Measurements from ENCODE around the gene FRG1.
"Not testable (repeated sequence)": the region's sequence is repeated elsewhere in the genome, so short reads cannot be mapped to it uniquely, and the experiment has no call there.

FRG1 gene

GRCh38 chr4:189940178-189941004, at the start of gene FRG1:
Gene FRG1, plus strand, starts transcription at chr4:189940872. Its CDS starts 138 bp downstream, at chr4:189941010.
- FAIRE-seq: no peak

GRCh38 chr4:189897667-189898066, 43.0 kb upstream of the FRG1 start:
- no peak for FAIRE-seq

GRCh38 chr4:189899481-189900015, 41.1 kb upstream of the FRG1 start:
- not testable (repeated sequence) for FAIRE-seq

- not testable (repeated sequence) for FAIRE-seq
These were observed 36.1 kb upstream of the FRG1 start for GRCh38 chr4:189904420-189905027.

GRCh38 chr4:189912170-189912569, 28.5 kb upstream of the FRG1 start:
- no peak for FAIRE-seq

- no peak for FAIRE-seq
These were observed 23.3 kb upstream of the FRG1 start for GRCh38 chr4:189917161-189917891.

GRCh38 chr4:189921058-189921457, 19.6 kb upstream of the FRG1 start:
- FAIRE-seq: peak; percentile 9

GRCh38 chr4:189926742-189927141, 13.9 kb upstream of the FRG1 start:
- FAIRE-seq: not testable (repeated sequence)

GRCh38 chr4:189941005-189941450, 356 bp downstream of the FRG1 start:
- FAIRE-seq: no peak

GRCh38 chr4:189942412-189942811, 1.7 kb downstream of the FRG1 start:
- FAIRE-seq: not testable (repeated sequence)

GRCh38 chr4:189944077-189944476, 3.4 kb downstream of the FRG1 start:
- not testable (repeated sequence) for FAIRE-seq

GRCh38 chr4:189946906-189947305, 6.2 kb downstream of the FRG1 start:
- not testable (repeated sequence) for FAIRE-seq

- FAIRE-seq: not testable (repeated sequence)
These were observed 7.8 kb downstream of the FRG1 start for GRCh38 chr4:189948486-189948885.

- FAIRE-seq: not testable (repeated sequence)
These were observed 28.6 kb downstream of the FRG1 start for GRCh38 chr4:189969291-189969690.

- no peak for FAIRE-seq
These were observed 33.0 kb downstream of the FRG1 start for GRCh38 chr4:189973646-189974045.

- no peak for FAIRE-seq
These were observed 33.4 kb downstream of the FRG1 start for GRCh38 chr4:189974056-189974455.

- no peak for FAIRE-seq
These were observed 38.8 kb downstream of the FRG1 start for GRCh38 chr4:189979196-189980047.

- FAIRE-seq: not testable (repeated sequence)
These were observed 39.6 kb downstream of the FRG1 start for GRCh38 chr4:189980292-189980691.

GRCh38 chr4:189981970-189982369, 41.3 kb downstream of the FRG1 start:
- no peak for FAIRE-seq

- not testable (repeated sequence) for FAIRE-seq
These were observed 43.3 kb downstream of the FRG1 start for GRCh38 chr4:189983916-189984526.

GRCh38 chr4:189984661-189985060, 44.0 kb downstream of the FRG1 start:
- not testable (repeated sequence) for FAIRE-seq

Measured in islet of Langerhans (tissue), 1 donor.